Right lobe of liver (tissue), 4 donors: Measurements from ENCODE around the gene TBC1D5.

ENCODE experiments used
- POLR2A ChIP-seq: fragments of 450-650 bp; IDR thresholded peaks from one replicate; pipeline ENCODE4 v1.6.1; 2017; ENCODE audit warnings: antibody characterized with exemption, mild to moderate bottlenecking
- TF ChIP-seq, protein P1 (sequence below), 4 donors: fragments of 200-600 bp in 3 of 4; fragments of 450-650 bp in 1 of 4; IDR thresholded peaks; one replicate each; pipeline versions ENCODE4 v1.5.1 to v1.8.0; 2016 to 2022; ENCODE audit warnings: antibody characterized with exemption in 4 of 4, mild to moderate bottlenecking in 2 of 4
- donor health status: DM: no; HTN: no; CAD: no.
- donor health status: DM: no; HTN: no; CAD: no.
- donor health status: DM: no; HTN: yes; CAD: no.

- TF ChIP-seq, protein P1, sequence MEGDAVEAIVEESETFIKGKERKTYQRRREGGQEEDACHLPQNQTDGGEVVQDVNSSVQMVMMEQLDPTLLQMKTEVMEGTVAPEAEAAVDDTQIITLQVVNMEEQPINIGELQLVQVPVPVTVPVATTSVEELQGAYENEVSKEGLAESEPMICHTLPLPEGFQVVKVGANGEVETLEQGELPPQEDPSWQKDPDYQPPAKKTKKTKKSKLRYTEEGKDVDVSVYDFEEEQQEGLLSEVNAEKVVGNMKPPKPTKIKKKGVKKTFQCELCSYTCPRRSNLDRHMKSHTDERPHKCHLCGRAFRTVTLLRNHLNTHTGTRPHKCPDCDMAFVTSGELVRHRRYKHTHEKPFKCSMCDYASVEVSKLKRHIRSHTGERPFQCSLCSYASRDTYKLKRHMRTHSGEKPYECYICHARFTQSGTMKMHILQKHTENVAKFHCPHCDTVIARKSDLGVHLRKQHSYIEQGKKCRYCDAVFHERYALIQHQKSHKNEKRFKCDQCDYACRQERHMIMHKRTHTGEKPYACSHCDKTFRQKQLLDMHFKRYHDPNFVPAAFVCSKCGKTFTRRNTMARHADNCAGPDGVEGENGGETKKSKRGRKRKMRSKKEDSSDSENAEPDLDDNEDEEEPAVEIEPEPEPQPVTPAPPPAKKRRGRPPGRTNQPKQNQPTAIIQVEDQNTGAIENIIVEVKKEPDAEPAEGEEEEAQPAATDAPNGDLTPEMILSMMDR (IDR thresholded peaks at IDR 0.05): no peak
- no peak for TF ChIP-seq POLR2A
Observed at GRCh38 chr3:17573396-17573795, 169.0 kb downstream of the TBC1D5 start.
